Calu3 (cell line): ENCODE results near the gene NHERF2. TPM values are rescaled to one million over a fixed set of nuclear protein-coding genes. Genes with fewer than 3 reads are reported as not detected.
A peak's percentile ranks its signal among the peaks of the same experiment; 100 is the strongest.

Source experiments
- BruUV-seq: library from RNA; stranded (reverse); fragments of 400-500 nt; replicated peaks from 2 replicates; lab custom pipeline; 2021; lab: Mats Ljungman, UMichigan
- CTCF ChIA-PET: fragments of 300-600 bp; sonication (Branson Sonifier 250); formaldehyde crosslinking; loops from one replicate; lab custom pipeline; 2022; ENCODE audit warnings: antibody characterized with exemption; lab: Charles Lee
- DNase-seq: peaks from one replicate; pipeline ENCODE4 v3.0.0; 2022
- H3K27ac Mint-ChIP-seq: one replicate; pipeline ENCODE4 v1.8.0; 2022; ENCODE audit warnings: mixed read lengths; ENCODE audit not compliant: unreplicated experiment
- H3K27me3 Mint-ChIP-seq: one replicate; pipeline ENCODE4 v1.8.0; 2022; ENCODE audit warnings: mixed read lengths; ENCODE audit not compliant: unreplicated experiment
- H3K36me3 Mint-ChIP-seq: one replicate; pipeline ENCODE4 v1.8.0; 2022; ENCODE audit warnings: mild to moderate bottlenecking, moderate library complexity, mixed read lengths; ENCODE audit not compliant: insufficient read depth, unreplicated experiment
- H3K4me1 Mint-ChIP-seq: one replicate; pipeline ENCODE4 v1.8.0; 2022; ENCODE audit warnings: mild to moderate bottlenecking, low read depth, mixed read lengths; ENCODE audit not compliant: unreplicated experiment
- H3K4me3 Mint-ChIP-seq: one replicate; pipeline ENCODE4 v1.8.0; 2022; ENCODE audit warnings: mild to moderate bottlenecking, low read depth, moderate library complexity, mixed read lengths; ENCODE audit not compliant: unreplicated experiment
- H3K9me3 Mint-ChIP-seq: one replicate; pipeline ENCODE4 v1.8.0; 2022; ENCODE audit warnings: low read depth, mixed read lengths; ENCODE audit not compliant: unreplicated experiment
- intact Hi-C: fragments of 100-400 bp; cut with micrococcal nuclease; formaldehyde crosslinking; loops from one replicate; pipeline ENCODE4 v1.10.0; 2022; ENCODE audit not compliant: unreplicated experiment
- total RNA-seq: library from RNA; stranded (reverse); gene quantifications from 2 replicates; pipeline ENCODE4 v1.2.3, GENCODE V29; 2022
- TF ChIP-seq, protein P1 (sequence below): fragments of 200-600 bp; IDR thresholded peaks from one replicate; pipeline ENCODE4 v1.8.0; 2022; ENCODE audit warnings: antibody characterized with exemption; ENCODE audit not compliant: unreplicated experiment

NHERF2 gene
- total RNA-seq, 1 experiment from 2014 or later = 15.7 TPM

DNA sequence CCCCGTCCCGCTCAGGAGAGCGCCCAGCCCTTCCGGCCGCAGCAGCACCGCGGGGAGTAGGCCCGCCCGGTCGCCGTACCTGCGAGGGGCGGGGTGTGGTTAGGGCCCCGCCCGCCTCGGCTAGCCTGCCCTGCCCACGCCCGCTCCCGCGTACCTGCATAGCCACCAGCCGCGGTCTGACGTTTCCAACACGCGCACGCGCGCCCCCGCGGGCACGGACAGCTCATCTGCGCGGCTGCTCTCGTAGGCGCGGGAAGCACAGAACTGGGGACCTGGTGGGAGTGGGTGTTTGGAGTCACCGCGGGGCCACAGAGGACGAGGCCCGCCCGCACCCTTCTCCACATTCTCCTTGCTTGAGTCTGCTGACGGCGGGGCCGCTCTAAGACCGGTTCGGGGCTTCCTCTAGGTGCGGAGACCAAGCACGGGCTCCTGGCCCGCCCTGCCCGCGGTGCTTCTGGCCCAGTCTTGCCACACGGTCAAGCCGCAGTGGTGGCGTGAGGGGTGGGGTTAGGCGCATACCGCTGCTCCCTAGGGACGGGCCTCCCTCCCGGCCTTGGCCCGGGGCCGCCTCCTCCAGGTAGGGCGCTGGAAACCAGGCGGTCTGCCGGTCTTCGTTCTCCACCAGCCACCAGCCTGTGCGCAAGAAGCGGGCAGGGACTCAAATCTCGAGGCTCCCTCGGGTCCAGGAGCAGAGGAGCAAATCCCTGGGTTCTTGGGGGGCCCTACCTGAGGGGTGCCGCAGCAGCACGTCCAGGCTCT is 47.3 kb upstream of the NHERF2 start:
- Mint-ChIP-seq H3K27me3 (no peaks in the 10 kb centered on the region), H3K4me3 (peak overlapping the region; percentile 87), H3K36me3 (peaks cover 83% of the 10 kb centered on the region), H3K27ac (peak overlapping the region; percentile 87), H3K9me3 (no peaks in the 10 kb centered on the region), H3K4me1 (peaks cover 31% of the 10 kb centered on the region)
- BruUV-seq = no TSS peak
- TF ChIP-seq, protein P1, sequence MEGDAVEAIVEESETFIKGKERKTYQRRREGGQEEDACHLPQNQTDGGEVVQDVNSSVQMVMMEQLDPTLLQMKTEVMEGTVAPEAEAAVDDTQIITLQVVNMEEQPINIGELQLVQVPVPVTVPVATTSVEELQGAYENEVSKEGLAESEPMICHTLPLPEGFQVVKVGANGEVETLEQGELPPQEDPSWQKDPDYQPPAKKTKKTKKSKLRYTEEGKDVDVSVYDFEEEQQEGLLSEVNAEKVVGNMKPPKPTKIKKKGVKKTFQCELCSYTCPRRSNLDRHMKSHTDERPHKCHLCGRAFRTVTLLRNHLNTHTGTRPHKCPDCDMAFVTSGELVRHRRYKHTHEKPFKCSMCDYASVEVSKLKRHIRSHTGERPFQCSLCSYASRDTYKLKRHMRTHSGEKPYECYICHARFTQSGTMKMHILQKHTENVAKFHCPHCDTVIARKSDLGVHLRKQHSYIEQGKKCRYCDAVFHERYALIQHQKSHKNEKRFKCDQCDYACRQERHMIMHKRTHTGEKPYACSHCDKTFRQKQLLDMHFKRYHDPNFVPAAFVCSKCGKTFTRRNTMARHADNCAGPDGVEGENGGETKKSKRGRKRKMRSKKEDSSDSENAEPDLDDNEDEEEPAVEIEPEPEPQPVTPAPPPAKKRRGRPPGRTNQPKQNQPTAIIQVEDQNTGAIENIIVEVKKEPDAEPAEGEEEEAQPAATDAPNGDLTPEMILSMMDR = no peak
- DNase-seq = peak; percentile 97
- CTCF ChIA-PET = interaction anchor here (0.6 kb wide), 1 partner anchor 9 kb away, joined by 3 read pairs; no protein-coding TSS in a partner anchor
- intact Hi-C loops = no loop called here

DNA sequence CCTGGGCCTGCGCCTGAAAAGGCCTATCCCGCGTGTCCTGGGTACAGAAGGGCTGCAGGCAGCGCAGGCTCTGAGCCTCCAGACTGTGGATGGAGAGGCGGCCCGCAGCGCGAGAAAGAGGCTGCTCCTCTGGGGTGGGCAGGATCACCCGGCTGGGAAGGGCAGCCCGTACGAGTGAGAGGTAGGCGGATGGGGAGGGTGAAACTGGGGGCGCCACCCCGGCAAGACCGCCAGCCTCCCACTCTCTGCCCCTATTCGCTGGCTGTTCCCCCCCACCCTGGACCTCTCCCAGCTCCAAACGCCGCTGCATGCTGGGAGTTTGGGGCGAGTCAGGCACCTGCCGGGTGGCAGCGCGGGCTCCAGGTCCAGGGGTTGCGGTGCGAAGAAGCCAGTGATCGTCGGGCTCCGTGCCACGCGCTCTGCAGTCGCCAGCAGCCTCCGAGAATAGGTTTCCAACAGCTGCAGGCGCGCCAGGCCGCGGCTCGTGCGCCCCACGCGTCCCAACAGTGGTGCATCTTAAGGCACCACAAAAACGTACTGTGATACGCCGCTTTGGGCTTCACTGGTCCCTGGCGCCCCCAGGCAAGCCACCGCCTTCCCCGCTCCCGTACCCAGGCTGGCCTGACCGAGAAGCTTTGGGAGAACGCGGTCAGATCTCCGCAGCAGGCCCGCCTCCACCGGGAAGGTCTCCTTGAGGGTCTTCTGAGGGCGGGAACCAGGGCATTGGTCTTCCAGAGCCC is 46.5 kb upstream of the NHERF2 start:
- peaks cover 31% of the 10 kb centered on the region for H3K4me1 Mint-ChIP-seq
- peak overlapping the region; percentile 87 for H3K27ac Mint-ChIP-seq
- DNase-seq = no peak
- intact Hi-C loops = no loop called here
- H3K27me3 Mint-ChIP-seq = no peaks in the 10 kb centered on the region
- no TSS peak for BruUV-seq
- TF ChIP-seq, protein P1 = no peak
- H3K4me3 Mint-ChIP-seq = peak overlapping the region; percentile 87
- H3K36me3 Mint-ChIP-seq = peaks cover 91% of the 10 kb centered on the region
- H3K9me3 Mint-ChIP-seq = no peaks in the 10 kb centered on the region
- CTCF ChIA-PET = no interaction called here

DNA sequence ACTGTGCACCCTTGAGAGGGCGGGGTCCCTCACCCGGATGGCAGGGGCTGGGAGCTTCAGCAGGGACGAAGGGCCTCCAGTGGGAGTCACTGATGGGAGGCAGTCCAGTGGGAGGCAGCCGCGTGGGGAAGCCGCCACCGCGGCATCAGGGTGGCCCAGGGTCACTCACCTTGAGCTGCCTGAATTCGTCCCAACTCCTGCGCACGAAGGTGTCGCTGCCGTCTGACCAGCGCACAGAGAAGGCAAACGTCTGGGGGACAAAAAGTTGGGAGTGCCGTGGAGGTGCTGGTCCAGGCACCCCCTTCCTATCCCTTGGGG is 46.0 kb upstream of the NHERF2 start:
- peak overlapping the region; percentile 87 for H3K27ac Mint-ChIP-seq
- intact Hi-C loops = no loop called here
- peak overlapping the region; percentile 87 for H3K4me3 Mint-ChIP-seq
- H3K27me3 Mint-ChIP-seq = no peaks in the 10 kb centered on the region
- TSS peak; percentile 67 for BruUV-seq
- no peaks in the 10 kb centered on the region for H3K9me3 Mint-ChIP-seq
- CTCF ChIA-PET = no interaction called here
- H3K4me1 Mint-ChIP-seq = peaks cover 31% of the 10 kb centered on the region
- peaks cover 92% of the 10 kb centered on the region for H3K36me3 Mint-ChIP-seq
- no peak for DNase-seq
- TF ChIP-seq, protein P1 = no peak

DNA sequence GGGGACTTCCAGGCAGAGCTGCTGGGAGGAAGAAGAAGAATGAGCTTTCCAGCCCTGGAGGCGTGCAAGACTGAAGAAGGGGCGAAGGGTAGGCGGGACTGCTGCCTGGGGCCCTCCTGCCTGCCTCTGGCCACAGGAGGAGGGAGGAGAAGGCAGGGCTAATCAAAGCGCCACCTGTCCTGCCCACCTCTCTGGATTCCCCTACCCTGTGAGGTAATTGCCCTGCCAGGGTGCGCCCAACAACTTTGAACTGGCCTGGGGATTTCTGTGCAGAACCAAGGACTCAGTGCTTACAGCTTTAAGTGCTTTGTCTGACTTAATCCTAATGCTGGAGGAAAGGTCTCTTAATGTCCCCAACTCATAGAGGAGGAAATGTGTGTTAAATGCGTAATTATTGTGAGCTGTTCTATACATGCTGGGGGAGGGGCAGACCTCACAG is 45.3 kb upstream of the NHERF2 start, which contains the start of gene NOXO1:
Gene NOXO1, minus strand, starts transcription at position 72 of the 439 bp plus-strand sequence. CDS start 290 bp downstream, outside the sequence.
- TF ChIP-seq, protein P1 = no peak
- Mint-ChIP-seq H3K4me3 (peak within 1 kb of the TSS; percentile 87), H3K9me3 (no peaks in the 10 kb centered on the region), H3K27me3 (no peaks in the 10 kb centered on the region), H3K4me1 (peaks cover 31% of the 10 kb centered on the region), H3K27ac (peak within 1 kb of the TSS; percentile 87), H3K36me3 (peaks cover 89% of the 10 kb centered on the region)
- BruUV-seq = no TSS peak
- CTCF ChIA-PET = interaction anchor here (0.9 to 1.0 kb wide), 3 partner anchors 17 to 159 kb away, joined by 3 to 5 read pairs (median 5); partner anchors contain the start of gene RPS2
- DNase-seq = peak; percentile 61
- intact Hi-C loops = no loop called here
